VCaP (cell line): ENCODE data around the gene NSL1.

Source experiments
- H3K27ac ChIP-seq: fragments of 450-650 bp; 2 replicates; pipeline ENCODE4 v1.5.1; 2017
- CTCF ChIP-seq: fragments of 450-650 bp; conservative IDR thresholded peaks from 2 replicates; pipeline ENCODE4 v1.5.1; 2017; ENCODE audit warnings: mild to moderate bottlenecking, moderate library complexity

The NSL1 gene

GRCh38 chr1:212722270-212722957 is 69.2 kb downstream of the NSL1 start:
- H3K27ac ChIP-seq, result peak overlapping the region; percentile 49
- TF ChIP-seq CTCF, result no peak

GRCh38 chr1:212721388-212722247 is 70.0 kb downstream of the NSL1 start:
- no peak for TF ChIP-seq CTCF
- peak overlapping the region; percentile 49 for H3K27ac ChIP-seq

GRCh38 chr1:212719633-212720032 is 71.9 kb downstream of the NSL1 start:
- no peak for TF ChIP-seq CTCF
- H3K27ac ChIP-seq, result no peak overlapping the region

- TF ChIP-seq CTCF, result peak; percentile 59
- H3K27ac ChIP-seq, result no peak overlapping the region
These were observed 73.1 kb downstream of the NSL1 start for GRCh38 chr1:212718499-212718898.

GRCh38 chr1:212716161-212716560 is 75.4 kb downstream of the NSL1 start:
- no peak overlapping the region for H3K27ac ChIP-seq
- no peak for TF ChIP-seq CTCF

- H3K27ac ChIP-seq, result no peak overlapping the region
- no peak for TF ChIP-seq CTCF
These were observed 78.0 kb downstream of the NSL1 start for GRCh38 chr1:212713465-212714136.
